Measurements from ENCODE around the gene GRIN3A.

GRIN3A gene

DNA sequence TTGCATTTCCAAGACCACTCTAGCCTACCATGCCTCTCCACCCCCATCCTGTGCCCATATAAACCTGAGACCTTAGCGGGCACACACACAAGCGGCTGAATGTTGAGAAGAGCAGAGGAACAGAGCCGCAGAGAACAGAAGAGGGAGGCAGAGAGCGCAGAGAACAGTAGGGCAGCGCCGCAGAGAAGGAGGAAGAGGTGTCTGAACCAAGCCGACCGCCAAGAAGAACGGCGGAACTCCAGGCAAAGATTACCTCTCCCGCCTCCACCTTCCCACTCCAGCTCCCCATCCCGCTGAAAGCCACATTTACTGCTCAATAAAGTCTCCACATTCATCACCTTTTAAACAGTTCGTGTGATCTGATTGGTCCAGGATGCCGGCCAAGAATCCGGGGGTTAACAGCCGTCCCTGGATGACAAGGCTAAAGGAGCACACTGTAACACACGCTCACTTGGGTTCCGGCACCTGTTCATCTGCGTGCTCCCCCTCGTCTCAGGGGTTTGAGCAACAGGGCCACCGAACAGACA lies 33.2 kb downstream of the GRIN3A start:
- DNase-seq, result peak; percentile 9 to 14

DNA sequence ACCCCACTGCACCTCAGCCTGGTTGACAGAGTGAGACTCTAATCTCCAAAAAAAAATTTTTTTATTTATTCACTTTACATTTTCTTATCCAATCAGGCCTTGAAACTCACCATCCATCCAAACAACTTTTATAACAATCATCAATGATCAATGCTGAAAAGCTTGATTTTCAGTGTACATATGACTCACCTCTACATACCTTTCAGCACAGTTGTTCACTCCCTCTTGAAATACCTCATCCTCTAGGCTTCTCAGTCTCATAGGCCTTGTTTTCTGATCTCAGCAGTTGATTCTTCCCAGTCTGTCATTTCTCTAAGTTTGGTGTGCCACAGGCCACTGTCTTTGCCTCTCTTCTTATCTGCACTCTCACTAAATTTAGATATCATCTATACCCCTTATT lies 36.2 kb downstream of the GRIN3A start:
- DNase-seq, result no peak

DNA sequence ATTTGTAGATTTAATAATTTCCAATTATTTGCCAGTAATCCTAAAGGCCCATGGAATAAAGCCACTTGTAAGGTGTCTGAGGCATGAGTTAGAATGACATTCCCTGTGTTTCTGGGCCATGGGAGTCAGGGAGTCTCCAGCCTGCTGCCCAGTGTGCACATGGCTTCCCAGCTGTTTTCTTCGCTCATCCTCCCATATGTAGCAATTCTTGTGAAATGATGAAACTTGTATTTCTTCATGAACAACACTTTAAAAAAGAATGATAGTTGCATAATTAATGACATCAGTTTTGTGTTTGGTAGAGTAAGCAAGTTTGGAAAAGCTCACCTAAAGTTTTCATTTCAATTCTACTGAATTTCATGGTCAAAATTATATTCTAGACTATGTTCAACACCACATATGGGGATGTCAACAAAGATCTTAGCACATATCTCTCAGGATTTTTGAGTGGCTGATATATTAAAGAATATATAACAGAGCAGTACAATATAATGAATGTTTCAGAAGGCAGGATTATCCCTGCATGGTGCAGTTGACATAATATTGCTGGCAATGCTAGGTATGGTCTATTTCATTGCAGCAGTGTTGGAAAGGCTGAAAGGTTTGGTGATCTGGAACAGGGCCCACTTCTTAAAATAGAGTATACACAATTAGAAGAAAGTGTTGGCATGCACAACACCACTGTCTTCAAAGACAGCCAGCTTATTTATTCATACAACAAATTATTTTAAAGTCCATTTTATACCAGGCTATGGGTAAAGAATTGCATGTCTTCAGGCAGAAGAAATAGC lies 44.7 kb downstream of the GRIN3A start:
- DNase-seq, result no peak

DNA sequence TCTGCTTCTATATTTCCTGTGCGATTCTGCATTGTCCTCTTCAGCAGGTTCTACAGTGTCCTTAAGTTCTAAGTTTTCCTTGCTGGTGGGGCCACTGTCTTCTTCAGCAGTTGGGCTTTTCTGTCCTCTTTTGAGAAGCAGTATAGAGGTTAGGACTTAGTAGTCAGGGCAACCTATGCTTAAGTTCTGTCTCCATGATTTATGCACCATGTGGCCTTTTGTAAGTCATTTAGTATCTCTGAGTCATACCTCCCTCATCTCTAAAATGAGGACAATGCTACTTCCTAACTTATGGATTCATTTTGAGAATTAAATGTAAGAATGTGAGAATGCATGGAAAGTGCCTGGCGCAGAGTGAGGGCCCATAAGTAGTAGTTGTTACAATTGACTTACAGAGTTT lies 46.8 kb downstream of the GRIN3A start:
- no peak for DNase-seq

DNA sequence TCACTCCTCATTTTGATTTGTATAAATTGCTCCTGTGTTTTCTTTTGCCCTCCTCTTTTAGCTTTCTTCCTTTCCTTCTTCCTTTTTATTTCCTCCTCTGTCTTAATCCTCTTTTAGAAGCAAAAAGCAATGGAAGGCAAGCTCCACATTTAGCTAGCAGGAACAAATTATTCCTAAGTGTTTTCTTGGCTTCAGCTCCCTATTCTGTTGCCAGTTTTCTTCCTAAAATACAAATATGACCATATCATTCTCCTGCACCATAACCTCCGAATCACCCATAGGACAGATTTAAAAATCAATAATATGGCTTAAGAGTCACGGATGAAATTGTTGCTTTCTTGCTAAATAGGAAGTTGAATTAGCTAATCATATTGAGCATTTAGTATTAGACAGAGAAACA lies 49.4 kb downstream of the GRIN3A start:
- DNase-seq, result no peak

DNA sequence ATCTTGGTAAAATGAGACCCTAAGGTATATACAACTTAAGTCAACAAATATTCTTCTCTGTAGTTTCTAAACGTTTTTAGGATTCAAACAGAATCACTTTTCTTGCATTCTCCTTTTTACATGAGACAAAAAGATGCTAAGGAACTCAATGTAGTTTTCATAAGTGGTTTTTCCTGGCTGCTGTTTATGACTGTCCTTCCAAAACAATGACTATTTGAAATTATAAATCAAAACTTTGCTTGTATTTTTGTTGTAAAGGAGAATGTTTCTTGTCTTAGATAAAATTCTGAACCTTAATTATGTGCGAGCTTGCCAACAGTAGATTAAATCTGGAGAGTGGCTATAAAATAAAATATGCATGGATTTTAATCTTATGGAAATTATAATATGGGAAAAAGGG lies 53.8 kb downstream of the GRIN3A start:
- no peak for DNase-seq

DNA sequence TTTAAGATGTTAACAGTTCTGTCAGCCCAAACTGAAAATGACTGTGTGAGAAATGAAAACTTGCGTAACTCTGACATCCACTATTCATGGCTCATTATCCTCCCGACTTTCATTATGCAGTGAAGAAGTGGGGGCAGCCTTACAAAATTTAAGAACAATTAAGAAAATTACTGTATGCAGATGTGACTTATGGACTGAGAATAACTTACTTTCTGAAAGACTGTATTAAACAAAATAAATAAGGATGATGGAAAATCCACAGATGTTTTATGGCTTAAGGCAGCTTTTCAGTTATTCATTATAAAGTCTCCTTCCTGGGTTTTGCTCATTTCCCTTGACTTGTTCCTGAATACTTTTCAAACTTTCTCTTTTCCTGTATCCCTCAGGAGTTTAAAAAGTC lies 55.2 kb downstream of the GRIN3A start:
- DNase-seq, result no peak

DNA sequence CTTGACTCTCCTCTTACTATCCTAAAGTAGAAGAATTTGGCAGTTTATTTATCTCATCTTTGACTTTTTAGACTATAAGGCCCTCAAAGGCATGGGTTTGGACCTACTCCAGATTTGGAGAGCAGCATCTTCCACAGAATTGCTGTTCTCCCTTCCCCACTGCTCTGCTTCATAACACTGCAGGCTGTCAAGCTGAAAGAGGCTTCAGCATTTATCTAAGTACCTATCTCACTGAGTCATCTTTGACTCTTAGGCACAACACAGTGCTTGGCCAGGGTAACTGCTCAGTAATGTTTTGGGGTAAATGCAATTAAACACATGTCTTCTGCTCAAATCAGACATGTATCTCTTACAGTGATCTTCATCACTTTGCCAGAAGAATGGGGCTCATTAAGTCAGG lies 60.6 kb downstream of the GRIN3A start:
- no peak for DNase-seq

DNA sequence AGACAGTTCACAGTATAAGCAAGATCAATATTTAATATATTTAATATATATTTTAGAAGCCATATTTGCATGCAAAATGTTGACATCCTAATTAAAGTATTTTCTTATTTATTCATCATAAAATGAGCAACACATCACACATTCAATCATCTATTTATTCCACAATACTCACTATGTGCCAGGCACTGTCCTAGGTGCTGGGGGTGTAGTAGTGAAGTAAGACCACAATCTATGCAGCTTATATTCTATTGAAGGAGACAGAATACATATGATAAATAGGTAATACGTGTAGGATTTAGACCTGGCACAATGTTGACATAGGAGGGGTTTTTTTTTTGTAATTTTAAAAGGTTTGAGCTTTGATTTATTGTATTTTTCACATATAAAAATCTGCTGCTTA lies 63.1 kb downstream of the GRIN3A start:
- DNase-seq, result no peak

DNA sequence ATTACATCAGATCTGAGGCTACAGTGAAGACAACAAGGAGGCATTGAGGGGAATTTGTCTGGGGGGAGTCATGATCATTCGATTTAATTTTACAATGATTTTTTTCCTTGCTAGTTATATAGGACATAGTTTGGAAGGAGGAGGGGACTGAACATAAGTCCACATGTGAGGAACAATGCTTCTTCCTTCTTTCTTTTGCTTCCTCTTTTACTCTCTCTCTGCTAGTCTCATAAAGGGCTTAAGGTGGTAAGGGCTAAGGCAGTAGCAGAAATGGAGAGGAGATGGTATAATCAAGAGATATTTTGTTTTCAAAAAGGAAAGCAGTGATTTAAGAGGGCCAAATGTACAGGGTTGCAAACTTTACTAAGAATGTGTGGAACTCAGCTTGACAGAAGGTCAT lies 64.3 kb downstream of the GRIN3A start:
- no peak for DNase-seq

DNA sequence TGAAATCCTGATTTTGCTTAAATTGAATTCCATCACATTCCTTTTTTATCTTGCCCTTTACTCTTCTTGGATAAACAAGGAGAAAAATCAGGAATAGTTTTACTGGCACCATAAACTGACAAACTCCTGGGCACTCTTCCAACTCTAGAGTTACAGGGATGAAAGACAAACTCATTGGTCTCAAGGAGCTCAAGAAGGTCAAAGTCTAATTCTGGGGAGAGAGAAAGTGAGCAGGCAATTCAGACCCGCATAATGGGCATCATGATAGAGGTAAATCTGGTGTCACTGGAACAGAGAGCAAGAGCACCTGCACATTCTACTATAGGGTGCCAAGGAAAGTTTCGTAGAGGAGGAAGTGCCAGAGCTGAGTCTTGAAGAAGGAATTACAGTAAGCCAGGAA lies 64.8 kb downstream of the GRIN3A start:
- no peak for DNase-seq

DNA sequence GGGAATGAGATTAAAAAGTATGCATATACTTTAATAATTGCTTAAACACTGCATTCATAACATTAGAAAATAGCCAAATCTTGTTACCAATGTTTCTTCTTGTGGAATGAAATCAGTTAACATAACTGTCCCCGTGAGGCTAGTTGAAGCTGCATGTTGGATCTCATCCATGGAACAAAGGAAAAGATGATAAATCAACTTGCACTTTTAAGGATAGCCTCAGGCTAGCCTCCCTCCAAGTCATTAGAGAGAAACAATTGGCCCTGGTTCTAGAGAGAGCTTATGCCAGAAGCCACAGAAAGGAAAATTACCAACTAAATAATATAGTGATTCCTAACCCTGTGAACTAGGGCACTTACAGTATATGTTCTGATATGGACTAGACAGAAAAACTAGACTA lies 66.9 kb downstream of the GRIN3A start:
- DNase-seq, result no peak

DNA sequence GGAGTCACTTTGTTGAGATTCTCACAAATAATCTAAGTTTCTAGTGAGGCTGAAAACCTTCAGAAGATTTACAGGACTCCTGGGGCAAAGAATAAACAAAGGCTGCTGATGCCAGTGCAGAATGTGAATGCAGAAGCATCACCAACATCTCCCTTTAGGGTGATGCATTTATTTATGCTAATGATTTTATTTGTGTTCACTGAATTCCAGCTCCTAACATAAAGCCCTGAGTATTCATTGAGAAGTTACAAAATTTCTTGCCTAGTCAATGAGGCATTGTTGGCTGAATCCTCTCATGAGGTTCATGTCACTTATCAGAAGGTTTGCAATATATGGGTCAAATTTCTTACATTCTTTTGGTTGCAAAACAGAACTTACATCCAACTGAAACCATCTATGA lies 70.0 kb downstream of the GRIN3A start:
- DNase-seq, result no peak

DNA sequence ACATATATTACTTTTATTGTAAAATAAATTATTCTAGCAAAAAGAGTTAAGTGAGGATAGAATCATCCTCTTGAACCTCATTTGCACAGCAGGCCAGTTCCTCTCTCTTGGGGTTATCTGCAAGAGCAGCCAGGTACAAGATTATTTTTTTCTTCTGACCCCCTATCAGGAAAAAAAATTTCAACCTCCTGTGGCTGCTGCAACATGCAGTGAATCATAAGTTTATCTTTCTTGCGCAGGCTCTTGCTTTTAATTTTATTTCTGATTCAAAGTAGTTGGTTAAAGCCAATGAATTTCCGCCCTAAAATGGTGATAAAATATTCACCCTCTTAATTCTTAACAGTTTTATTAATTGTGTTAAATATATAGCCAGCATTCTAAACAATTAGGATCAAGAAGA lies 74.0 kb downstream of the GRIN3A start:
- no peak for DNase-seq

DNA sequence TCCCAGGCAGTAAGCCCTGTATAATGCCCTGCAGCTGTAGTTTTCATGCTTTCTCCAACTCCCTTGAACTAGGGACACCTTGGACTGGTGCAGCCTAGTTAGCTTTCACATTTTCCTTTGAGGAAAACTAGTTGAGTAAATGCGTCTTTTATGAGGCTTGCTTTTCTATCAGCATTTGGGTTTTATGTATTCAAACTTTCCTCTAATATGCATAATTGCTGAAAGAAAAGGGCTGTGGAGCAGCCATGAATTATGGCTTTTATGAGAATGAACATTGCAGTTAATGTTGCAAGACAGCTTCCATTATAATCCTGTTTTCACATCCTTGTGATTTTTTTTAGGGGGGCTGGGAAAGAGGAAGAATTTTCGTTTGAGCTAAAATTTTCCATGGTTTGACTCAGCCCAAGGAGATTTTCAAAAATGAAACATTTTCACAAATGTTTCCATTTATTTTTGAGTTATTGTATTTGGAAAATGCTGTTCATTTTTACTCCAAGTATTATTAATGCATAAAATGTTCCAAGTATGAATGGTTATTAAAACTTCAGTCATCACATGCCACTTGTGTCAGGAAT lies 85.8 kb downstream of the GRIN3A start:
- no peak for DNase-seq

DNA sequence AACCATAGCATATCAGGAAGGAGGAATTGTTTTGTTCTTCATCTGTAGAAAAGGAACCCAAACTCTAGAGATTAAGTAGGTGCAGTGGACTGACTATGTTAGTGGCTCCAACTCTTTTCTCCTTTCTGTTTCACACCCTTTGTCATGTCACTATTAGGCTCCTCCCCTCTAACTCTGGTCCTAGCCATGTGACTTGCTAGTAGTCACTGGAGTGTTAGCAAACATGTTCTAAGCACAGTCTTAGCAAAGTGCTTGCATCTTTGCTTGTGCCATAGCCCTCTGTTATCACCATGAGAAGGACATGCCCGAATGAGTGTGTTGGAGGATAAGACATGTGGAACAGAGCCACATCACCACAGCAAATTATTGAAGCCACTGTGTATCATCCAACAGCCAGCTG lies 88.3 kb downstream of the GRIN3A start:
- no peak for DNase-seq

DNA sequence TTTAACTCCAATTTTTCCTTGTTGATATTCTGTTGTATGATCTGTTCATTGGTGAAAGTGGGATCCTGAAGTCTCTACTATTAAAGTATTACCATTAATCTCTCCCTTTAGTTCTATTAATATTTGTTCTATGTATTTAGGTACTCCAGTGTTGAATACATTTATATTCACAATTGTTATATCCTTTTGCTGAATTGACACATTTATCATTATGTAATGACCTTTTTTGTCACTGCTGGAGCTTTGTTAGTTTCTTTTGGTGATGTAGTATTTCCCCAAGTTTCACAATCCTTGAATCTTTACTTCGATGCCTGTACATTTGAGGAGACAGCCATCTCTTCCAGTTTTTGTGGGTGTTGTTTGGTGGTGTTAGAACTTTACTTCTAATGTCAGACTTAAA lies 90.0 kb downstream of the GRIN3A start:
- no peak for DNase-seq

DNA sequence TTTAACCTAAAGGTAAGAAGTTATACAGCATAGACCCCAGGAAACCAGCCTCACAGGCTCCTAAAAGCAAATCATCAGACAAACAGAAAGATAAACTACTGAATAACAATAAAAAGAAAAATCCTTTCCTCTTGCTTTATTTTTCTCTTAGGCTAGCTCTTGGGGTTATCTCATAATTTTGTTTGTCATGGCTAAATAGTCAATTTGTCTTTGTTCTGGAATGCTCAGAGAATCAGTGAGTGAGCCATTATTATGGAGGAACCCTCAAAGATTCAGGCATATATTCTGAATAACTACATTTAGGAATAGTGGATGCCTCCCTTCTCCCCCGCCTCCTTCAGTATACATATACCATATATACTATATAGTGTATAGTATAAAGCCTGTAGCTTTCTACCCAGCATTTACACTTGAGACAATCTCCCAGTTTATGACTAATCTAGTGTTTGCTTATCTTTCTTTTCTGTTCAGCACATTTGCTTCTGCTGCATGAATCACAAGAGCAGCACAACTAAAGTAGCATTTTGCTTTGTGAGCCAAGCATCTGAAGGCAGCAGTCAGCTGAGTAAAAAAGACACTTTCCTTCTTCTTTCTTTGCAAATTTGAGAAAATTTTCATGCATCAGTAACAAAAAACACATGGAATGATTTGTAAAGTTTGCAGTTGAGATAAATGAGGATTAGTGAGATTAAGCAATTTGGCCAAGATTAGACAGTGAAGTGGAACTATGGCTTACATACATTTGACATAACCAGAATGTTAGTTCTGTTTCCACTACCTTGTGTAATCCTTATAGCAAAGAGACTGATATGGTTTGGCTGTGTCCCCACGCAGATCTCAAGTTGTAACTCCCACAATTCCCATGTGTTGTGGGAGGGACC lies 98.4 kb downstream of the GRIN3A start:
- DNase-seq, result no peak

DNA sequence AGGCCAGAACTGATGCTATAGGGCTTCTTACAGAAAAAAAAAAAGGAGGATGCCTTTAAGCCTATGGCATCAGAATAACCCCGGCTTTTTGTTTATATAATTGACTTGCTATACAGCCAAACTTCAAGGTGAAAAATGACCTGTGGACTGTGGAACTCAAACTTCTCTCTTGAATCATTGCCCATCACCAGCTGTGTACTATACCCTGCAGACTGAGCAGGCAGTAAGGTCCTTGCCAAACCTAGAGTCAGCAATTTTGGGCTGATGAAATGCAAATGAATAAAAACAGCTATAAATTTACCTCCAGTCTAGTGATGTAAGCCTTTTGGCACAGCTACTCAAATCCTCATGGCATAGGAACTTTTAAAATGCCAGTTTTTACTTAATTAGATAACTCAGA lies 99.1 kb downstream of the GRIN3A start:
- no peak for DNase-seq

DNA sequence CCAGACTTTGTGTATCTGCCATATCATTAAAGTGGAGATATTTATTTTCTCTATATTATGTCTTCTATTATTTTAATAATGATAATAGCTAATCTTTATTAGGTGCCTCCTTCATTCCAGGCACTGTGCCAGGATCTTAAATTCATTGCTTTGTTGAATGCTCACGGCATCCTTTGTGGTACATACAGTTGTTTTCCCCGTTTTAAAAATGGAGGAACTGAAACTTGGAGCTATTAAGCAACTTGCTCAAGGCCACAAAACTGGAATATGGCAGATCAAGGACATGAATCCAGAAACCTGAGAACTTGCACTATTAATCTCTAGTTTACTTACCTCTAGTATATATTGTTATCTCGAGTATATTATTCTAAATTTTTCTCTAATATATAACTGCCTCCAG lies 102.2 kb downstream of the GRIN3A start:
- DNase-seq, result no peak

DNA sequence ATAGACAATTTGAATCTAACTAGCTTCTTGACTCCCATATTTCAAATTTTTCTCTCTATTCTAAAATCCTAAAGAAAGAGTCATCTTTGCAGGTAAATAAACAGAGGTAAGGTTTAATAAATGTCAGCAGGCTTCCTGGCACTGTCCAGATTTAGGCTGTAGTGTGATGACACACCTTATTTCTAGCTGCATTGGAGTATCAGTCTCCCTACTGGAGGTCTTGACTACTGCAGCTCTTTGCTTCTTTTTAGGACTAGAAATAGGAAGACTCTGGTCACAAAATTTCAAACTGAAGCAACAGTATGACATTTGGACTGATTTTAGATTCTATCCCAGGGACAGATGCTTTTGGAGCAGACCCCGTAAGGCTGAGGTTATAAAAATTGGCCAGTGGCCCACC lies 103.0 kb downstream of the GRIN3A start:
- no peak for DNase-seq

DNA sequence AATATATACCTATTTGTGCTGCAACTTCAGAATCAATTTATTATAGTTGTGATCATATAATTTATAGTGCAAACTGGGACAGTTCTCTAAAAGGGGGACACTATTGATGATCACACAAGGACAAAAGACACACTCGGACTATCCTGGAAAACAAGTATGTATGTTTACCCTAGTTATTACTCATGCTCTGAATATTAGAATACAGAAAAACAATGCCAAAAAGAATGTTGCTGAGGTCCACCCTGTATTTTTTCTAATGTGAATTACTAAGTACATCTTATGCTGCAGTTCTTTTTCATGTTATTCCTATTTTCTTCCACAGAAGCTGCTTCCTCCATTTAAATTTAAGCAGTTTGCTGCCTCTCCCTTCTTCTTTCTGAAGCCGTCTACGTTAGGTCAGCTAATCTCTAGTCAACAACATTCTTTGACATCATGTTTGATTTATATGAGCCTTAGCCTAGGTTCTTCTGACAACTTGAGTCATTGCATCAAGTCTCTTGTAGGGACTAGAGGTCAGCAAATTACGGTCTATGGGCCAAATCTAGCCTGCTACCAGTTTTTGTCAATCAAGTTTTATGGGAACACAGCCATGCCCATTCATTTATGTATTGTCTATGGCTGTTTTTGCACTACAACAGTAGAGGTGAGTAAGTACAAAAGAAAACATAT lies 103.6 kb downstream of the GRIN3A start:
- DNase-seq, result no peak

DNA sequence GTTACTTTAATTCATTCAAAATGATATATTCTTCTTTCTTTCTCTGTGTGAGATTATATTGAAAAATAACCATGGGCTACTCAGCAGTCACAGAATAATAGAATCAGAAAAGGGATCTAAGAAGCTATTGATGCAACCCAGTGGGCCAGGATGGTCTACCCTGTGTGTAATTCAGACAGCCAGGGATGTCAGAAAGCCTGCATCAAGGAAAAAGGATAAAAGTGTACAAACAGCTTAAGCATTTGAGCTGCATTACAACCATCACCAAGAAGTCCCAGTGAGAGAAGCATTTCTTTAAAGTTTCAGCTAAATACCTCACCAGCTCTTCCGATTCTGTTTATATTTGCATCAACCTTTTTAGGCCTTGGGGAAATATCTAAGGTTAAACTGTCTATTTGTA lies 105.8 kb downstream of the GRIN3A start:
- DNase-seq, result no peak
